NOMO-1 treated with DMSO at 0.1 percent for 48 hours (cell line): ENCODE measurements around the gene MAP3K2.

ENCODE experiments used
- DNase-seq: peaks from one replicate; lab custom pipeline; 2025; ENCODE audit not compliant: unreplicated experiment; lab: John Stamatoyannopoulos, UW

The MAP3K2 gene

DNA sequence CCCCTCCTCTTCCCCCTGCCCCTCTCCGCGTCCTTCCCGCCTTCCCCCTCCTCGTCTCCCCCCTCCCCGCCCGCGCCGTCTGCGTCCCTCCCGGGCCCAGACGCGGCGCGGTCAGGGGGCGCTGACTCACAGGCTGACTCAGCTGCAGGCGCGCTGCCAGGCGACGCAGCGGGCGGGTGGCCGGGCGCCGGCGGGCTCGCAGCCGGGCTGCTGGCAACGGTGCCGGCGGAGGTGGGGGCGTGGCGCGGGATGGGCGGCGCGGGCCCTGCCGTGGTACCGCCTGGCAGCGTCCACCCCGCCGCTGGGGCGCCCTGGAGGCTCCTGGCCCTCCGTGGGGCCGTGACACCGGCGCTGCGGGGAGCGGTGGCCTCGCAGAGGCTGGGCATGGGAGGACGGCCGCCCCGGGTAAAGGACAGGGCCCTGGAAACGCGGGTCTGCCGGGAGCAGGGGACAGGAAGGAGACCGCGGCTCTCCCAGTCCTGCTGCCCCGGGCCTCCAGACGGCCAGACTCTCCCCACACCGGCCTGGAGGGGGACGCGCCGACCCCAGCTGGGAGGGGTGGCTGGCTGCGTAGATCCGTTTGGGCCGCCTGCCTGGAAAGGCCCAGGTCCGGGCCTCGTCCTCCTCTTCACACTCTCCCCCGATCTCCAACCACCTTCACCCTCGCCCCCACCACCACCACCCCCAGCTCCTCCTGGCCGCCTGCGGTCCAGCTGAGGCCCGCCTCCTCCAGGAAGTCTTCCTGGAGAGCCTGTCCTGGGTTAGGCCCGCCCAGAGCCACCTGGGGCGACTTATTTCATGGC lies 20.4 kb upstream of the MAP3K2 start:
- peak; percentile 80 for DNase-seq

DNA sequence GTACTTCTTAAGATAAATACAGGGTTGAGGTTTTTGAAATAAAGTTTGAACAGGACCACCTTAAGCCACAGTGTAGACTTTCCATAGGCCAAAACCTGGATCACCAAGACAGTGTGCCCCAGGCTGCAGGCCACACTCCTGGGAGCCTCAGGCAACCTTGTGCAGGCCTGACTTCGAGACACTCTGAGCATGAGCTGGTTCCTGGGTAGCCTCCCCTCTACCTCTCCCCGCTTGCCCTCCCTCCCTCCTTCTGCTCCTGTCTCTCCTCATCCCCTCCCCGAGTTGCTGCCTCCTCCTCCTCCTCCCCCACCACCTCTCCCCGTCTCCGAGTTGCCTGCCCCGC lies 19.9 kb upstream of the MAP3K2 start:
- peak; percentile 63 for DNase-seq

DNA sequence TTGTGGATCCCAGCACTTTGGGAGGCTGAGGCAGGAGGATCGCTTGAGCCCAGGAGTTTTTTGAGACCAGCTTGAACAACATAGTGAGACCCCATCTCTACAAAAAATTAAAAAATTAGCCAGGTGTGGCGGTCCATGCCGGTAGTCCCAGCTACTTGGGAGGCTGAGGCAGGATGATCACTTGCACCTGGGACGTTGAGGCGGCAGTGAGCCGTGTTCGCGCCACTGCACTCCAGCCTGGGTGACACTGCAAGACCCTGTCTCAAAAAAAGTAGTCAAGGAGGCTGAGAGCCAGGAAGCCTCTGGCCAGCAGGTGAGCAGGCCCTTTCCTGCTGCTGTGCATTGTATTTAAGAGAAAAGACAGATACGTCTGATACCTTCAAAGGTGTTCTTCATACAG lies 19.3 kb upstream of the MAP3K2 start:
- no peak for DNase-seq

DNA sequence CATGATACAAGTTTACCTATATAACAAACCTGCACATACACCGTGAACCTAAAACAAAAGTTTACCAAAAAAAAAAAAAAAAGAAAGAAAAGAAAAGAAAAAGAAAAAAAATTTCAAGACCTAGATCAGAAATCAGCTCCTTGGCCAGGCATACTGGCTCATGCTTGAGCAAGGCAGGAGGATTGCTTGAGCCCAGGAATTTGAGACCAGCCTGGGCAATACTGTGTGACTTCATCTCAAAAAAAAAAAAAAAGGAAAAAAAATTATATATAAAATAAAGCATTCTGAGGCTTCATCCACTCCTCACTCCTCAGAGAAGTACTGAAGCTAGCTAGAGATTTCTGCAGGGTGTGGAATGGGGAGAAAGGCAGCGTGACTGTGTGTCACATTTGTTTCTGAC lies 18.7 kb upstream of the MAP3K2 start:
- DNase-seq = no peak

DNA sequence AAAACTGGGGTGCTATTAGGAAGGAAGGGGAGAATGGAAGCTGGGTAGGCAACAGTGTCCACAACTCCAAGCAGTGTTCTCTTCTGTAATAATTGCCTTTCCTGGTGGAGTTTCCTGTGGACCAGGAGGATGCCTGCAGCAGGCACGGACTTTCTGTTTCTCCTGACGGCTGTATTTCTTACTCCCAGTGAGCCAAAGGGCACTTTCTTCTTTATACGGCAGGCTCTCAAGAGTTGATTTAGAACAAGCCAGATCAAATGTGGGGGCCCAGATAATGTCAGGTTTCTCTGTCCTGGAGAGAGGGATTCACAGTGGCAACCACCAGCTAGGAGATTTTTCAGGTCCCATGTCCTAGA lies 17.5 kb upstream of the MAP3K2 start:
- DNase-seq = no peak

DNA sequence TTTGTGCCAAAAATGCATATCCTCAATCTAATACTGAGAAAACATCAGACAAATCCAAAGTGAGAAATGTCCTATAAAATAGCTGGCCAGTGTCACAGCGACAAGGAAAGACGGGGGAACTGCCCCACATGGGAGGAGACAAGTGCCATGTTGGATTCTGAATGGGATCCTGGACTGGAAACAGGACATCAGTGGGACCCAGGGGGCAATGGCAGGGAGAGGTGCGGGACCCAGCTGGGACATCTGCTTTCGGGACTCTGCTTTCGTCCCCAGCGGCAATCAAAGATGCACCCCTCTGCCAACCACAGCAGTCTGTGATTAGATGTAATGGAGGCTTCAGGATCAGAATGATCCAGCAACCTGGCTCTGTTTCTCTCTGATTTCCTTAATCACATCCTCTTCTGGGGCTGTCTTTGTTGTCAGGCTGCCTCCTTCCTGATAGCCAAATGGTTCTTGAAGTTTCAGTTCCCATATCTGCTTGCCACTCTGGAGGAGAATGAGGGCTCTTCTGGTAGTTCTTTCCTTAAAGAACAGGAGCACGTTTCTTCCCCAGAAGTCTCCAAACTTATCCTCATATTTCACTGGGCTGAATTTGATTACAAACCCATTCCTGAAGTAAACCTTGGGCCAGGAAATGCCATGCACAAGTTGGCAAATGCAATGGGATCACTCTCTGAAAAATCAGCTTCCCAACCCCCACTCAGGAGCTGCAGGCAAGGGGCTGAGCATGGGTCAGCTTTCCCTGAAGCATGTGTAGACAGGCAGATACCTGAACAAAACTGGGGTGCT lies 16.9 kb upstream of the MAP3K2 start:
- DNase-seq = peak; percentile 84

DNA sequence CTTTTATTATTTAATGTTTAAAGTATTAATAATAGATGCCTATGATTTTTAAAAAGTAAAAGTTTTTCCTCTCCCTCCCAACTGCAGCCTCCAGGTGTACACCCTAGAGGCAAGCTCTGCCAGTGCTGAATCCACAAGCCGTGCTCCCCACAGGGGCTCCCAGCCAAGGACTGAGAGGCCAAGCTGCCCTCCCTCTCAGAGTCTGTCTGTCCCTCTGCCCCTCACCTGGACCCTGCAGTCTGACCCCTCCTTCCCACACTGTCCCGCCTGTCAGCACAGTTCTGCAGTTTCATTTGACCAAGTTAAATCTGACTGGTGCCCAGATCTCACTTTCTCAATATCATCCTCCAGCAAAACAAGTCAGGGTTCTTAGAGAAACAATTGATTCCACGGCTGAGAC lies 15.7 kb upstream of the MAP3K2 start:
- DNase-seq = no peak

DNA sequence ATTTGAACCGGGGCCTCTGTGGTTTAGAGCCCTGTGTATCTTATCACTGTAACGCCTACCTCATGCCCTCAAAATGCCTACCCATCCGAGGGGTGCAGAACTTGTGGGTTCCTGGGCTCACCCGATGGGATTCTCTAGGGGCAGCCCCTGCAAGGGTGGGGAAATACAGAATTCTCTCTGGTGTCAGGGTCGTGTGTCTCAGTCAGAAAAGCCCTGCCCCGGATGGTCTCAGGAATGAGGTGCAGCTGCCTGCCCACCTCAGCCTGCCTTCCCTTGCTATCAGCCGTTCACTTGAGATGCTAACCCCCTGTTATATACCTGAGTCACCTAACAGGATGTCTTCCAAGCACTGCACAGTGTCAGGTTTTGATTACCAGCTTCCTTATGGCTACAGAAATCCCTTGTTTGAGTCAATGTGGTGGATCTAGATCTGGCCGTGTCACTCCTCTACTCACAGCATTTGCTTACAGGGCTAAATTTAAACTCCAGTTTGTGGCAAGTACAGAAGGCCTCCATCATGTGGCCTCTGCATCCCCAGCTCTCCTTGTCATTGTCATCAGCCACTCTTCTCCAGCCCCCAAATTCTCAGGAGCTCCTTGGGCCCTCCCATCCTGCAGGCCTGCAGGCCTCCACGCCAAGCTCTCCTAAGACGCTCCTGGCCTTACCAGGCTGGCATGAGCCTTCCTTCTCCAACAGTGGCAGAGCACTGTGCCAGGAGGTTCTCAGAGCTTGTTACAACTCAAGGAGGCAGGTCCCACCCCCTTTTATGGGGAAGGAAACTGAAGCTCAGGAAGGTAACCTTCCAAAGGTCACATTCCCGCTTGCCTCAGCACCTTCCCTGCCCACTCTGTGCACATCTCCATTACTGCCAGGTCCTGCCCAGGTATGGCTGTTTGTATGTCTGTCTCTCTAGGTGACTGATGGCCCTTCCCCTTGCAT lies 14.3 kb upstream of the MAP3K2 start:
- no peak for DNase-seq

DNA sequence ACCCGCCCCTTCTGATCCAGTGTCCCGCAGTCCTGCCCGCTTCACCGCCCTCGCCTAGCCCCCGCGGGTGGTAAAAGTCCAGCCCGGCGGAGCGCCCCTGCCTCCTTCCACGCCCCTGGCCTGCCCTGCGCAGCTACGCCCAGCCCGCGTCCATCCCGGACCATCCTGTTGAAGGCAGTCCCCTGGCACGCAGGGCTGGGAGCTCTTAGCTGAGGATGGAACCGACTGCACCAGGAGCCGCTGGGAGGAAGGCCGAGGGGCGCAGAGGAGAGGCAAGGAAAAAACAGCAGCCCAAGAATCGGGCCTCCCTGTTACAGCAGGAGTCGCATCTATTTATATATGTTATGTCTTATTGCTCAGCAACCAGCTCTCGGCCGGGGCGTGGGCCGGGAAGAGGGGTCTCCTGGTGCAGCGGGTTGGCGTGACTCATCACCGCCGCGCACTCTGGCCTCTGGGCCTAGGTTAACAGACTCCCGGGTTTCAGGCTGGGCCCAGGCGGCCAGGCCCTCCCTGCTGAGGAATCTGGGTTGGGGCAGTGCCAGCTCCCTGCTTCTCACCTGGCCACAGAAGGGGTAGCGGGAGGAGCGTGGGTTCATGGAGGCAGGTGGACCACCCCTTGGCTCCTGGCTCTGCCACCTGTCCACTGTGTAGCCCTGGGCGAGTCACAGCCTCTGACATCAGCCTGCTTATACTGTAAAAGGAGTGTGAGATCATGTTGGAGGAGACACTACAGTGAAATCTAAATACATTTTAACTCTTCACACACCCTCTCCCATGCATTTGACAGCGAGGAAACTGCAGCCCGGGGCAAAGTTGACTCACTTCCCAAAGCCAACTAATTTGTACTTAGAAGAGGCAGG lies 13.4 kb upstream of the MAP3K2 start:
- DNase-seq = no peak

DNA sequence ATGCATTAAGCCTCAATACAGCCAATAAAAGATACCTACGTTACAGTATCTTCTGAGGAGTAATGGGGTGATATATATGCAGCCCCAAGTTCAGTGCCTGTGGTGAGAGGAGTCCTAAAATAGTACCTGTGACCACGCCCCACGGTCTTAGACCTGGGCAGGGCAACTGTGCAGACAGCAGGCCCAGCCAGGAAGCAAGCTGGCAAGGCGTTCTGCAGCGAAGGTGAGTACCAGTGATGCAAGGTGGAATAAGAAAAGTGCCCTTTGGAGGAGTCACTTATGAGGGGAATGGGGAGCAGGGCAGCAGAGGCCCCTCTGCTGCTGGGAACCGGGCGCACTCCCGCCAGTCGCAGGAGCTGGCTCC lies 12.7 kb upstream of the MAP3K2 start:
- DNase-seq = no peak

DNA sequence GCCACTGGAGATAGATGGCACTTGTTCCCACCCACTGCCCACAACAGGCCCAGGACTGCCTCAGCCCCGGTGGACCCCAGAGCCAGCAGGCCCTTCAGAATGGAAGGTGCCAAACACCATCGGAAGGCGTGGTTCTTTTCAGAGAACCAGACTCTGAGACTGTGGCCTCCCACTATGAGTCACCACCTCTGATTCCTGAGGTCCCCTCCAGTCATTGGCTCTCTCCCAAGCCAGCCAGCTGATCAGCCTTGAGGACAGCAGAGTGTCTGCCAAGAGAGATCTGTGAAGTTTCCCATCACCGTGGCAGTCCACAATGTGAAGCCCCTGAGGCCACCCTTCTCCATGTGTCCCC lies 10.4 kb upstream of the MAP3K2 start:
- peak; percentile 74 for DNase-seq

DNA sequence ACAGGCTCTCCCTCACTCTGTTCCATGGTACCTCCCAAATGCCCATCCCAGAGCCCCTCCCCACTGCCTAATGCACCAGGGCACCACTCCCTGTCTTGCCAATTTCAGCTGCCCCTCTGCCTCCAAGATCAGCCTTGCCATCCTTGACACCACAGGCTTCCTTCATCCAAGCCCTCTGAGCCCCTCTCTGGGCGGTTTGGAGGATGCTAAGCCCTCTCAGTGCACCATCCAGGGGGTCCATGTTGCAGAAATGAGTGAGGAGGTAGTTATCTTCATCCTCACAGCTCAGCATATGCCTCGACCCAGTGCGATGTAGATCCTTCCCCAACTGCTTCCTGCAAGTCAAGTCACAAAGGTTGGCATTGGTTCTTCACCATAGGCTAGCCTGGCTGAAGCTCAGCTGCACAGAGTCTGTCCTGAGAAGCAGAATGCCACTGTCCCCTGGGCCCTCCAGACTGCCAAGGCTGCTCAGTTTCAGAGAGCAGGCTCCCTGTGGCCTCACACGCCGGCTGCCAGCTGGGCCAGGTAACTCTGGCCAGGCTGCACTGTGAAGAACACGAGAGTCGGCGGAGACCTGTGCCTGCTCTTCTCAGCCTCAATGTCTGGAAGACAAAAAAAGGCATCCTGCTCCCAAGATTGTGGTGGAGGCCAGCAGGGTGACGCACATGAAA lies 9.9 kb upstream of the MAP3K2 start:
- DNase-seq = no peak

DNA sequence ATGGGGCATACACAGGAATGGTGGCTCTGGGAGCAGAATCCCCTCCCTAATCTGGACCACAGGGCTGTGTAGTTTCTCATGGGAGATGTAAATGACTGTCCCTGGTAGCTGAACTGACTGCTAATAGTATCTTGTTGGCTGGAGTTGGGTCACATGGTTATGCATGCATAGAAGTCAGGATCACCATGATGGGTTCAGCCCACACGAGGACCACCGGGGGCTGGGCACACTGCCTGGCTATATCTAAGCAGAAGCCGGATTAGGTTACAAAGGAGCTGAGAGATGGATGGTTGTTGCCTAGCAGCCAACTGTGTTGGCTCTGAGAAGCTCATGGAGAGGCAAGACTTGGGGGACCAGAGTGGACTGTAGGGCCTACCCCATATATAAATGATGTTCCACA lies 6.7 kb upstream of the MAP3K2 start:
- no peak for DNase-seq

DNA sequence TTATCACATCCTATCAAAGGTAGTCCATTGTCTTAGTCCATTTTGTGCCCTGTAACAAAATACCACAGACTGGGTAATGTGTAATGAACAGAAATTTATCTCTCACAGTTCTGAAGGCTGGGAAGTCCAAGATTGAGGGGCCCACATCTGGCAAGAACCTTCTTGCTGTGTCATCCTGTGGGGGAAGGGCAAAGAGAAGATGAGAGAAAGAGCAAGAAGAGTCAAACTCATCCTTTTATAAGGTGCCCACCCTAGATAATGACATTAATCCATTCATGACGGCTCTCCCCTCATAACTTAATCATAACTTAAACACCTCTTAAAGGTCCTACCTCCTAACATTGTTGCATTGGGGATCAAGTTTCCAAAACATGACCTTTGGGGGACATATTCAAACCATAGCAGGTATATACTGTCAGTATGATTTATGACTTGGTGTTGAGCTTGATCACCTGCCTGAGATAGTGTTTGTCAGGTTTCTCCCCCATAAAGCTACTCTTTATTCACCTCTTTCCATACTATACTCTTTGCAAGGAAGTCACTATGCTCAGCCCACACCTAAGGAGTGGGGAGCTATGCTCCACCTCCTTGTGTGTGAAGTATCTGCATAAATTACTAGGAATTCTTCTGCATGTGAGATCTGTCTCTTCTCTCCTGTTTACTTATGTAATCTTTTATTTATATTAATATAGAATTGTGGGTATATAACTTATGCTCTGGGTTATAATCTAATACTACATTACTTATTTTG lies 5.2 kb upstream of the MAP3K2 start:
- DNase-seq = no peak

DNA sequence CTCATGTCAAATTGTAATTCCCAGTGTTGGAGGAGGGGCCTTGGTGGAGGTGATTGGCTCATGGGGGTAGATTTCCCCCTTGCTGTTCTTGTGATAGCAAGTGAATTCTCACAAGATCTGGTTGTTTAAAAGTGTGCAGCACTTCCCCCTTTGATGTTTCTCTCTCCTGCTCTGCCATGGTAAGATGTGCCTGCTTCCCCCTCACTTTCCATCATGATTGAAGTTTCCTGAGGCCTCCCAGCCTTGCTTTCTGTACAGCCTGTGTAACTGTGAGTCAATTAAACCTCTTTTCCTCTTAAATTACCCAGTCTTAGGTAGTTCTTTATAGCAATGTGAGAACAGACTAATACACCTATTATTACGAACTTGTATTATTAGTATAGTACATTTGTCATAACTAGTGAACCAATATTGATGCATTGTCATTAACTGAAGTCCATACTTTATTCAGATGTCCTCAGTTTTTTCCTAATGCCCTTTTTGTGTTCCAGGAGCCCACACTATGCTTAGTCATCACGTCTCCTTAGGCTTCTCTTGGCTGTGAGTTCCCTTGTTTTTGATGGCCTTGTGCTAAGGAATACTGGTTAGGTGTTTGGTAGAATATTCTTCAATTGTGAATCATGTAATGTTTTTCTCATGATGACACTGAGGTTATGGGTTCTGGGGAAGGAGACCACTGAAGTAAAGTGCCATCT lies 4.5 kb upstream of the MAP3K2 start:
- DNase-seq = no peak

DNA sequence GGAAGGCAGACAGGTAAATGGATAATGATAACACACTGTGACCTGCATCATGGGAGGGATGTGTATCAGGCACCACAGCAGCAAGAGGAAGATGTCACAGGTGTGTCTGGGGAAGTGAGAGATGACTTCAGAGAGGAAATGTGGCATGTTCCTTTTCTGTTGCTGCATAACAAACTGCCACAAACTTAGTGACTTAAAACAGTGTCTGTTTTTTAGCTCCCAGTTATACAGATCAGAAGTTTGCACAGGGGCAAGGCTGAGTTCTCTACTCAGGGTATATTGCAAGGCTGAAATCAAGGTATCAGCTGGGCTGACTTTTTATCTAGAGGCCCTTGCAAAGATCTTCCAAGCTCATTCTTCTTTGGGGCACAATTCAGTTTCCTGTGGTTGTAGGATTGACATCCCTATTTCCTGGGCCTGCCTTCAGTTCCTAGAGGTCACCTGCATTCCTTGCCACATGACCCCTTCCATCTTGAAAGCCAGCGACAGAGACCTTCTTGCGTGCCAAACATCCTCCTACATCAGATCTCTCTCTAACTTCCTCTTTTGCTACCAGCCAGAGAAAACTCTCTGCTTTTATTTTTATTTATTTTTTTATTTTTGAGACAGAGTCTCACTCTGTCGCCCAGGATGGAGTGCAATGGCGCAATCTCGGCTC lies 2.1 kb upstream of the MAP3K2 start:
- peak; percentile 63 for DNase-seq

DNA sequence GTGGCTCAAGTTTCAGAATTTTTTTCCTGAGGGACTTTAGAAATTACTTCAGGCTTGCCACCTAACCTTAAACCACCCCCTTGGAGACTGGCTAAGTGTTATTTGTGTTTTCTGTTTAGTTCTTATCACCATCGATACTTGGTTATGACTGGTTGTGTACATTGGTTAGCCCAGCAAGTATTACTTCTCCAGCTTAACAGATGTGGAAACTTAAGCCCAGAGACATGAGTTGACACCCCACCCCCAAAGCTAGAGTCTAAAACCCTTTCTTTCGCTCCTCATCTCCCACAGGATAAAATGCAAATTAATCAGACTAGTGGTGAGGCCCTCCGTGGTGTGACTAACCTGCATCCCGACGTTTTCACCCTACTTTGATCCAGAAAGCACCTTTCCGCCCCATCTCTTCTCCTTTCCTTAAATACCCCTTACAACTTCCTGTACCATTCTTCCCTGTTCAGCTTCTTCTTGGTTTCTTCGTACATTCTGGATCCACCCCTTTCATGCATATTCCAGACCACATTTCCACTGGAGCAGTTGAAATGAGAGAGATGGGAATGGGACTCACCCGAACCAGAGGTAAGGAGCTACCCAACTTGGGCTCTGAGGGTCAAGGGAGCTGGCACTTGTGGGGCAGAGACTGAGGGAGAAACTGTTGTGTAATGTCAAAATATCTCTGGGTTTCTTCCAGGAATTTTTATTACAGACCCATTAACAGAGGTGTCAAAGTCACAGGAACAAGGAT lies 819 bp upstream of the MAP3K2 start:
- DNase-seq = peak; percentile 54
